ENCODE measurements around the gene SAP30BP. TPM values are rescaled to one million over a fixed set of nuclear protein-coding genes. Genes with fewer than 3 reads are reported as not detected.

SAP30BP gene
- total and polyA plus RNA-seq, 2 of the 8 experiments (the other 6 are each of a cell fraction or from before 2014, with no cell fraction given): 63.3 to 79.9 TPM

DNA sequence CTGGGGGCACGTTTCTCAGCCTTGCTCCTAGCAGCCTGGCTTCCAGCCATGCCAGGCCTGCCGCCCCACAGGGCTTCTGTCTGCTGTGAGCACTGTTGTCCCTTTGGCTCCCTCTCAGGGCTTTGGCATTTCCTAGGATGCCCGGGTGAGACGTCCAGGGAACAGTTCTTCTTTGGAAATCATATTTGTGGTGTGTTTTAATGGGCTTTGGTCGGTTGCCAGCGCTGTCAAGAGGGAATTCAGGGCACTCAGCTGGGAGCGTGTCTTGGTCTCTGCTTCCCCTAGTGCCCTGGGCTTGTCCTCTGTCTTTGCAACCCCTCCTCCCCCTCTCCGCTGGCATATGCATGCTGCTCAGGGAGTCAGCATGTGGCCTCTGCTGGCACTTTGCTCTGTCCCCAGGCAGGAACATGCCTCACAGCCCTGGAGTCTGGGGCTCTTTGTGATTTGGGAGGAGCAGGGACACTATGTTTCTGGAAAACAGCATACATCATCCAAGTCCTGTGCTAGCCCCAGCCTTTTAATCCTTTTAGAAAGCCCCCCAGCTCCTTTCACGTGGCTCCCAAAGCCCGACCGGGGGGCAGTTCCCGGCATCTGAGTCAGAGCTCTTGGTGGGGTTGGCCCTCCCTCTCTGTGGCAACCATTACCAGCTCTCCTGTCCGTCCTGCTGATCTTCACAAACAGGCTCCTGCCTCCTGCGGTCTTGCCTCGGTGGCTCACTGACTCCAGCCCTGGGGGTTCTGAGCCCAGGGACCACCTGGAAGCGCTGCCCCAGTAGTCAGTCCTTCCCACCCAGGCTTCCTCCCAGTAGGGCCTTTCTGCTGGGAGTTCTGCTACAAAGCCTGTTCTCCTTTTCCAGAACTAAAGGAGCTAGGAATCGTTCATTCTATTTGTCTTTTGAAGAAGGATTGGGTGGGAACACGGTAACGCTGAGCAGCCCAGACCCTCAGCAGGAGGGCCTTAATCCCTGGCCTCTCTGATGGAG lies 26.7 kb downstream of the SAP30BP start (continued):
- TF ChIP-seq SP1 (IDR thresholded peaks at IDR 0.05; ENCODE audit: low read depth, low read length) (0 out of 2 replicates have a peak, but pooled peaks have one; percentile 15), POLR2AphosphoS5 (IDR thresholded peaks at IDR 0.05; ENCODE audit: low read depth, low read length) (peak; percentile 21; the same call in 1 of the 2 replicates), SIN3A (conservative IDR thresholded peaks at IDR 0.05 in 1 of 2, IDR thresholded peaks at IDR 0.05 in 1 of 2; ENCODE audit: low read depth in 1 of 2, low read length in 2 of 2) (peak in 1 of 2 experiments; percentile 67; a peak in 1 of 4 replicates), ATF2 (IDR thresholded peaks at IDR 0.05; ENCODE audit: low read length) (no peak), GTF2F1 (IDR thresholded peaks at IDR 0.05; ENCODE audit: borderline replicate concordance, low read depth, low read length) (no peak), TBP (IDR thresholded peaks at IDR 0.05; ENCODE audit: low read depth, low read length) (no peak), CTCF (IDR thresholded peaks at IDR 0.05; ENCODE audit: control extremely low read depth in 1 of 3, insufficient read depth in 1 of 3, low read depth in 1 of 3, low read length in 3 of 3) (peak in 2 of 3 experiments; percentile 9 to 26; a peak in 2 of 4 replicates)

All from H1 (cell line).